ENCODE measurements around the gene RPS16.
A peak's percentile ranks its signal among the peaks of the same experiment; 100 is the strongest.

The RPS16 gene

GRCh38 chr19:39420769-39421168 lies 15.0 kb downstream of the RPS16 start:
- DNase-seq = no peak

- no peak for DNase-seq
These were observed 16.7 kb downstream of the RPS16 start for GRCh38 chr19:39419003-39419402.

- no peak for DNase-seq
These were observed 18.1 kb downstream of the RPS16 start for GRCh38 chr19:39417463-39418181.

- DNase-seq = no peak
These were observed 19.3 kb downstream of the RPS16 start for GRCh38 chr19:39416152-39417120.

GRCh38 chr19:39415111-39416046 lies 20.4 kb downstream of the RPS16 start:
- DNase-seq = no peak

GRCh38 chr19:39413911-39414608 lies 21.7 kb downstream of the RPS16 start:
- peak in 1 of 5 experiments; percentile 23 for DNase-seq

GRCh38 chr19:39413272-39413910 lies 22.4 kb downstream of the RPS16 start:
- DNase-seq = peak in 1 of 5 experiments; percentile 38

- DNase-seq = peak in 1 of 5 experiments; percentile 19
These were observed 22.9 kb downstream of the RPS16 start for GRCh38 chr19:39412867-39413271.

- DNase-seq = peak; percentile 88 to 99 (median 95)
These were observed 23.5 kb downstream of the RPS16 start, which contains the start of gene PLEKHG2 for GRCh38 chr19:39412100-39412866. Gene PLEKHG2, plus strand, starts transcription at chr19:39412669. Its CDS starts 1,418 bp downstream, at chr19:39414087.

GRCh38 chr19:39411832-39412099 lies 24.0 kb downstream of the RPS16 start:
- DNase-seq = peak; percentile 68 to 92 (median 88)

GRCh38 chr19:39411081-39411831 lies 24.5 kb downstream of the RPS16 start:
- DNase-seq = peak in 1 of 5 experiments; percentile 57

GRCh38 chr19:39410831-39411080 lies 25.0 kb downstream of the RPS16 start:
- DNase-seq = no peak

GRCh38 chr19:39410017-39410830 lies 25.5 kb downstream of the RPS16 start:
- DNase-seq = peak; percentile 33 to 84 (median 71)

GRCh38 chr19:39409208-39410016 lies 26.3 kb downstream of the RPS16 start:
- DNase-seq = peak; percentile 53 to 89 (median 87)

GRCh38 chr19:39408392-39409207 lies 27.1 kb downstream of the RPS16 start:
- peak in 2 of 5 experiments; percentile 49 to 59 for DNase-seq

GRCh38 chr19:39407660-39408391 lies 27.9 kb downstream of the RPS16 start:
- peak in 4 of 5 experiments; percentile 33 to 92 (median 68) for DNase-seq

- DNase-seq = no peak
These were observed 28.4 kb downstream of the RPS16 start for GRCh38 chr19:39407410-39407659.

Data from T-helper 2 cell (primary cell).